Hepatocyte (in vitro differentiated cells): ENCODE data around the gene CRACR2A. TPM values are rescaled to one million over a fixed set of nuclear protein-coding genes. Genes with fewer than 3 reads are reported as not detected.

Experiments
- DNase-seq: peaks from one replicate; pipeline ENCODE4 v3.0.0-alpha.2; 2016; ENCODE audit warnings: low spot score
- H2AFZ ChIP-seq: fragments of 200-600 bp; sonication (generic); 2 replicates; pipeline ENCODE4 v1.6.0; 2016; ENCODE audit warnings: antibody characterized with exemption, mild to moderate bottlenecking
- H3K27ac ChIP-seq: fragments of 200-600 bp; sonication (generic); 2 replicates; pipeline ENCODE4 v1.5.1; 2016; ENCODE audit warnings: mild to moderate bottlenecking
- H3K27me3 ChIP-seq: fragments of 200-600 bp; sonication (generic); 2 replicates; pipeline ENCODE4 v1.6.1; 2016
- H3K36me3 ChIP-seq: fragments of 200-600 bp; sonication (generic); replicated peaks from 2 replicates; pipeline ENCODE4 v1.5.1; 2016; ENCODE audit warnings: low read depth; ENCODE audit not compliant: insufficient read depth
- H3K4me1 ChIP-seq: fragments of 200-600 bp; sonication (generic); 2 replicates; pipeline ENCODE4 v1.5.1; 2016; ENCODE audit warnings: mild to moderate bottlenecking, moderate library complexity; ENCODE audit not compliant: insufficient read depth
- H3K4me2 ChIP-seq: fragments of 200-600 bp; sonication (generic); 2 replicates; pipeline ENCODE4 v1.6.0; 2016
- H3K4me3 ChIP-seq: fragments of 200-600 bp; sonication (generic); 2 replicates; pipeline ENCODE4 v1.5.1; 2016; ENCODE audit warnings: mild to moderate bottlenecking
- H3K79me2 ChIP-seq: fragments of 200-600 bp; sonication (generic); 2 replicates; pipeline ENCODE4 v1.6.0; 2017; ENCODE audit warnings: mild to moderate bottlenecking
- H3K9me2 ChIP-seq: fragments of 200-600 bp; sonication (generic); replicated peaks from 2 replicates; pipeline ENCODE4 v1.6.0; 2017; ENCODE audit warnings: mild to moderate bottlenecking; ENCODE audit not compliant: insufficient read depth
- H3K9me3 ChIP-seq: fragments of 200-600 bp; sonication (generic); 2 replicates; pipeline ENCODE4 v1.5.1; 2016; ENCODE audit warnings: low read depth, mild to moderate bottlenecking
- H4K20me1 ChIP-seq: fragments of 200-600 bp; sonication (generic); 2 replicates; pipeline ENCODE4 v1.6.0; 2016; ENCODE audit warnings: mild to moderate bottlenecking; ENCODE audit not compliant: insufficient read depth, poor library complexity, severe bottlenecking
- EZH2 ChIP-seq: fragments of 200-600 bp; sonication (generic); IDR thresholded peaks from 2 replicates; pipeline ENCODE4 v1.6.1; 2016; ENCODE audit warnings: antibody characterized with exemption, mild to moderate bottlenecking, borderline replicate concordance
- EZH2phosphoT487 ChIP-seq: fragments of 200-600 bp; sonication (generic); IDR thresholded peaks from one replicate; pipeline ENCODE4 v1.6.1; 2018; ENCODE audit warnings: antibody characterized with exemption, mild to moderate bottlenecking, low read depth, moderate library complexity; ENCODE audit not compliant: unreplicated experiment, severe bottlenecking
- WGBS: methylation state at CpG from one replicate; pipeline ENCODE4 v1.1.6; 2016; ENCODE audit warnings: low lambda C conversion rate; ENCODE audit errors: missing lambda C conversion rate; 5-methylcytosine and 5-hydroxymethylcytosine counted together
- polyA plus RNA-seq: library from polyadenylated mRNA; unstranded; fragments of >200 nt; fragmentation: Nextera tagmentation; extraction: Ambion mirVana; gene quantifications from 2 replicates; pipeline ENCODE4 v1.2.1, GENCODE V29; 2016
- total RNA-seq: library from RNA; depleted of rRNA; stranded (reverse); fragments of >200 nt; gene quantifications from 2 replicates; pipeline ENCODE4 v1.2.3, GENCODE V29; 2014
- TF ChIP-seq, protein P1 (sequence below): fragments of 200-600 bp; sonication (generic); IDR thresholded peaks from 2 replicates; pipeline ENCODE4 v1.5.1; 2016; ENCODE audit warnings: antibody characterized with exemption, mild to moderate bottlenecking; ENCODE audit not compliant: poor library complexity

CRACR2A gene
- total and polyA plus RNA-seq, 2 experiments from 2014 or later = 0.30 to 0.80 TPM

DNA sequence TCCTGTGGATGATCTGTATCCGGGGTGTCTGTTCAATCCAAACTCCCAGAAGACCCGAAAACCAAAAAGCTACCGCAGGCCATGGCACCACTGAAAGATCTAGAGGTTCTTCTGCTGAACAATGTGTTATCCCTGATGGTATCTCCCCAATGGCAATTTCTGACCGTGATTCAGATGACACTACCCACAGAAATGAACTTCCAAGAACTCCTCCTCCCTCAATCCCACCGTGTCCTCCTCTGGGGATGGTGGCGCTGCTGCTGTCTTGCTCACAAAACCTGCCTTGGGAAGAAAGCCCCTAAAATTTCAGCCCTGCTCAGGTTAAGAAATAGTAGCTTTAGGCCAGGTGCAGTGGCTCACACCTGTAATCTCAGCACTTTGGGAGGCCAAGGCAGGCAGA is 7.8 kb downstream of the CRACR2A start:
- no peak overlapping the region for H3K27ac ChIP-seq
- H3K36me3 ChIP-seq = no peaks in the 10 kb centered on the region
- no peak overlapping the region for H3K4me2 ChIP-seq
- TF ChIP-seq EZH2phosphoT487 (no peak), EZH2 (no peak)
- TF ChIP-seq, protein P1, sequence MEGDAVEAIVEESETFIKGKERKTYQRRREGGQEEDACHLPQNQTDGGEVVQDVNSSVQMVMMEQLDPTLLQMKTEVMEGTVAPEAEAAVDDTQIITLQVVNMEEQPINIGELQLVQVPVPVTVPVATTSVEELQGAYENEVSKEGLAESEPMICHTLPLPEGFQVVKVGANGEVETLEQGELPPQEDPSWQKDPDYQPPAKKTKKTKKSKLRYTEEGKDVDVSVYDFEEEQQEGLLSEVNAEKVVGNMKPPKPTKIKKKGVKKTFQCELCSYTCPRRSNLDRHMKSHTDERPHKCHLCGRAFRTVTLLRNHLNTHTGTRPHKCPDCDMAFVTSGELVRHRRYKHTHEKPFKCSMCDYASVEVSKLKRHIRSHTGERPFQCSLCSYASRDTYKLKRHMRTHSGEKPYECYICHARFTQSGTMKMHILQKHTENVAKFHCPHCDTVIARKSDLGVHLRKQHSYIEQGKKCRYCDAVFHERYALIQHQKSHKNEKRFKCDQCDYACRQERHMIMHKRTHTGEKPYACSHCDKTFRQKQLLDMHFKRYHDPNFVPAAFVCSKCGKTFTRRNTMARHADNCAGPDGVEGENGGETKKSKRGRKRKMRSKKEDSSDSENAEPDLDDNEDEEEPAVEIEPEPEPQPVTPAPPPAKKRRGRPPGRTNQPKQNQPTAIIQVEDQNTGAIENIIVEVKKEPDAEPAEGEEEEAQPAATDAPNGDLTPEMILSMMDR = no peak
- H3K79me2 ChIP-seq = no peaks in the 10 kb centered on the region
- WGBS = 90% methylated on average over 6 of the region's 6 CpGs
- DNase-seq = no peak
- H4K20me1 ChIP-seq = no peaks in the 10 kb centered on the region
- H3K9me2 ChIP-seq = no peaks in the 10 kb centered on the region
- no peak overlapping the region for H3K4me3 ChIP-seq
- H2AFZ ChIP-seq = no peak overlapping the region
- H3K27me3 ChIP-seq = no peaks in the 10 kb centered on the region
- H3K9me3 ChIP-seq = no peaks in the 10 kb centered on the region
- H3K4me1 ChIP-seq = no peaks in the 10 kb centered on the region

DNA sequence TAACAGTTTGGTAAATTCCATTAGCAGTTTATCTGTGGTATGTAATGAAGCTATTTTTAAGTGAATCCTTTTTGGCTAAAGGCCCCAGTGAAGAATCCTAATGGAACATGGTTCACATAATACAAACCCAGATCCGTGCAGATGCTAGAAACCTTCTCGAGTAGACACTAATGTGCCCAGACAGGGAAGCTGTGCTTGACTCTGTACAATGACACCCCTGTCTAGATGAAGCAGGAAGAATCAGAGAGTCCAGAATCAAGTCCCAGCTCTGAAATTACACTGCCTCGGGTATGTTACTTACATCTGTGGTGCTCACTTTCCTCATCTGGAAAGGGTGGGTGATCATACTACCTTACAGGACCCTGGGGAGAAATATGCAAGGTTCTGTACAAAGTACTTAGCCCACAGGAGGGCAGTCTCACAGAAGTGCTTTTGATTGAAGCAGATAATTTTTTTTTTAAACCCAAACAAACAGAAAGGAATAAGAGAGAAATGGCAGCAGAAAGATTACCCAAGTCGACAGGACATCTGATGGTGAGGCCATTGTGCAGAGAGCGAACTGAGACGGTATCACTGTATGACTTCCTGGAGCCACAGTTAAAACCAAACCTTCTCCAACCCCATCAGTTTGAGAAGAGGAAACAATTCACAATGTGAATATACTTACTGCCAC is 8.5 kb downstream of the CRACR2A start:
- Histone ChIP-seq H3K4me1 (no peaks in the 10 kb centered on the region), H3K9me3 (no peaks in the 10 kb centered on the region), H3K4me2 (no peak overlapping the region), H2AFZ (no peak overlapping the region), H3K9me2 (no peaks in the 10 kb centered on the region), H3K4me3 (no peak overlapping the region), H3K27ac (no peak overlapping the region), H3K36me3 (no peaks in the 10 kb centered on the region), H3K79me2 (no peaks in the 10 kb centered on the region), H3K27me3 (no peaks in the 10 kb centered on the region), H4K20me1 (no peaks in the 10 kb centered on the region)
- WGBS = 82% methylated on average over 6 of the region's 6 CpGs
- no peak for DNase-seq
- TF ChIP-seq EZH2 (no peak), EZH2phosphoT487 (no peak)
- TF ChIP-seq, protein P1 = no peak

DNA sequence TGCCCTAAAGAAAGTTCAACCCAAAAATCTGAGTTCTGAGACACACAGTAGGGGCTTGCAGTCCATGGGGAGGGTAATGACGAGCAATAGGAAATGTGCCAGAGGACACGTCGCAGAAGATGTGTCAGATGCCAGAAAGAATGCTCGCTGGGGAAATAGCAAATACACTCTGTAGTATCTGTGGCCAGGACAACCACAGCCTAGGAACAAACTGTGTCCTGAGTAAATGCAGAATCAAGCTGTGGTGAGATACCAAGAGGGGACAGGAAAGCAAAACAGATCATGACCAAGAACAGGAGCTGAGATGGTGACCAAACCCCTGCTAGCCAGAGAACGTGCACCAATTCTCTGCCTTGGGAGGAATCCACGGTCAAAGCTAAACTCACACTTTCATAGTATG is 9.1 kb downstream of the CRACR2A start:
- TF ChIP-seq, protein P1 = no peak
- no peak for TF ChIP-seq EZH2
- TF ChIP-seq EZH2phosphoT487 = no peak
- no peaks in the 10 kb centered on the region for H4K20me1 ChIP-seq
- H3K4me1 ChIP-seq = no peaks in the 10 kb centered on the region
- no peak overlapping the region for H3K4me2 ChIP-seq
- no peaks in the 10 kb centered on the region for H3K79me2 ChIP-seq
- H3K9me2 ChIP-seq = no peaks in the 10 kb centered on the region
- WGBS = 88% methylated on average over 6 of the region's 6 CpGs
- H3K27ac ChIP-seq = no peak overlapping the region
- H3K36me3 ChIP-seq = no peaks in the 10 kb centered on the region
- H2AFZ ChIP-seq = no peak overlapping the region
- no peaks in the 10 kb centered on the region for H3K9me3 ChIP-seq
- no peak overlapping the region for H3K4me3 ChIP-seq
- H3K27me3 ChIP-seq = no peaks in the 10 kb centered on the region
- DNase-seq = no peak
